HG03095 (cell line): ENCODE measurements around the gene KRTAP20-2.

Source experiments
- ATAC-seq: cut with Tn5 transposase; IDR thresholded peaks from one replicate; pipeline ENCODE4 v1.9.1; 2021; ENCODE audit warnings: moderate library complexity; ENCODE audit not compliant: unreplicated experiment

KRTAP20-2 gene

GRCh38 chr21:30634906-30635305, at the start of gene KRTAP20-2:
Gene KRTAP20-2, plus strand, starts transcription at chr21:30635206. Its CDS starts 58 bp downstream, at chr21:30635264.
- no peak for ATAC-seq

GRCh38 chr21:30590297-30590696, 44.7 kb upstream of the KRTAP20-2 start, which contains the start of gene KRTAP22-2:
Gene KRTAP22-2, minus strand, starts transcription at chr21:30590397.
- no peak for ATAC-seq

- no peak for ATAC-seq
Measured at GRCh38 chr21:30592140-30592539, 42.9 kb upstream of the KRTAP20-2 start, which contains the start of gene KRTAP6-3. Gene KRTAP6-3, plus strand, starts transcription at chr21:30592440. Its CDS starts 6 bp downstream, at chr21:30592446.

- no peak for ATAC-seq
Measured at GRCh38 chr21:30598802-30599201, 36.2 kb upstream of the KRTAP20-2 start, which contains the start of gene KRTAP6-2. Gene KRTAP6-2, minus strand, starts transcription at chr21:30598902. Its CDS starts 28 bp downstream, at chr21:30598874.

- no peak for ATAC-seq
Measured at GRCh38 chr21:30600787-30601186, 34.2 kb upstream of the KRTAP20-2 start, which contains the start of gene KRTAP22-1. Gene KRTAP22-1, plus strand, starts transcription at chr21:30601087.

DNA sequence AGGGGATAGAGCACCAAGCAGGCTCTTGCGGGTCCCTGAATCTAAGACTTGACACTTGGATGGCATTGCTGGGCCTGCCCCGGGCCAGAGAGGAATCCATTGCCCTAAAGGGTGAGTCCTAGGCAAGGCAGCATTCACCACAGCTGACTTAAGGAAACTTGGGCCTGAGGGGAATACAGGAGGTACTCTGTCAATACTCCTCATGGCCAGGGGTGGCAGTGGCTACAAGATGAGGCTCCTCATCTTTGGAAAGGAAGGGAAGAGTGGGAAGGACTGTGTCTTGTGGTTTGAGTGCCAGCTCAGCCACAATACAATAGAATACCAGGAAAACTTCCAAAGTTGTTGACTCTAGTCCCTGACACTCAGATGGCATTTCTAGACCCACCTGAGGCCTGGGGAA, 29.0 kb upstream of the KRTAP20-2 start:
- ATAC-seq = no peak

GRCh38 chr21:30612132-30612531, 22.9 kb upstream of the KRTAP20-2 start:
- no peak for ATAC-seq

DNA sequence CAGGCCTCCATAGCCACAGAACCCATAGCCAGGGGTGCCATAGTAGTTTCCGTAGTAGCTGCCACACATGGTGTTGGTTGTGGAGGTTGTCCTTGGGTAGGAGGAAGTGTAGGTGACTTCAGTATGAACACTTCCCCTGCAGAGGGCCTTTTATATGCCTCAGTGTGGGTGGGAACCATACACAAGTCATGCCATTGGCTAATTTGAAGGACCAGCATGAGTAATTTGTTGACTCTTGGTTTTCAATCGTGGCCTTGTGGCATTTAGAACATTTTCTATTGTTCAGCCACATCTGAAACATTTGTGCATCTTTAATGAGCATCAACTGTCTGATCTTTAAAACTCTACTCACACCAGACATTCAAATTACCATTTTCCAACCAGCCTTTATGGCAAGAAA, 21.2 kb upstream of the KRTAP20-2 start, which contains the start of gene KRTAP6-1:
Gene KRTAP6-1, minus strand, starts transcription at position 95 of the 400 bp plus-strand sequence. Its CDS starts 26 bp downstream, at position 69.
- ATAC-seq = no peak

- ATAC-seq = no peak
Measured at GRCh38 chr21:30615199-30615598, 19.8 kb upstream of the KRTAP20-2 start.

GRCh38 chr21:30616125-30616524, 18.9 kb upstream of the KRTAP20-2 start, which contains the start of gene KRTAP20-1:
Gene KRTAP20-1, plus strand, starts transcription at chr21:30616425. Its CDS starts 30 bp downstream, at chr21:30616455.
- ATAC-seq = no peak

GRCh38 chr21:30620080-30620479, 14.9 kb upstream of the KRTAP20-2 start:
- no peak for ATAC-seq

DNA sequence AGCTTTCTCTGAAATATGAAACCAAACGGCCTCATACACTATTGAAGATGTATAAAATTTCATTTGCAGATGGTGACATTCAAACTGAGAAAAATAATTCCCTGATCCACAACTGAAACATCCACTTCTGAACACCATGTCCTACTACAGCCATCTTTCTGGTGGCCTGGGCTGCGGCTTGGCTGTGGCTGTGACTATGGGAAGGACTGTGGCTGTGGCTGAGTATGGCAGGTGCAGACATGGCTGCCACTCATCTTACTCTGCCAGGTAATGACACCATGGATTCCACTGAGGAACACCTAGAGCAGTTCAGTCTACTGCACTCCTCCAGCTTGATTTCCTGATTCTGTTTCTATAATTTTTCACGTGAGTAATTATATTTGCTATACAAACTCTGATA, 14.5 kb upstream of the KRTAP20-2 start, which contains the start of gene KRTAP20-4:
Gene KRTAP20-4, plus strand, starts transcription at position 106 of the 400 bp plus-strand sequence.
- no peak for ATAC-seq

DNA sequence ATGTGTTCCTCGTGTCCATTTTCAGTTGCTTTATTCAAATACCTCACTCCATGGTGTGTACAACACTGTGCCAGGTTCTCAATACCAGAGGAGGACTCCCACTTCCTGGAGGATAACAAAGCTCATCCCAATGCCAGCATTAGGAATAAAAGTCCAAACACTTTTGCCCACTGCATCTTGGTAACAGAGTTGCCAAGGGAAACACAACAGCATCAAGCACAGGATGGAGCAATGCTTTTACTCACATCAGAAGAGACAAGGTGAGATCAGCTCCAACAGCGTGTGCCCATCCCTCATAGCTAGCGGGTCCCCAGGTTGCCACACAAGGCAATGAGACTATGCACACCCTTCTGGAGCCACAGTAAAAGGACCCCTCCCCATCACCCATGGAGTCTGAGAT, 11.6 kb upstream of the KRTAP20-2 start:
- ATAC-seq = no peak

DNA sequence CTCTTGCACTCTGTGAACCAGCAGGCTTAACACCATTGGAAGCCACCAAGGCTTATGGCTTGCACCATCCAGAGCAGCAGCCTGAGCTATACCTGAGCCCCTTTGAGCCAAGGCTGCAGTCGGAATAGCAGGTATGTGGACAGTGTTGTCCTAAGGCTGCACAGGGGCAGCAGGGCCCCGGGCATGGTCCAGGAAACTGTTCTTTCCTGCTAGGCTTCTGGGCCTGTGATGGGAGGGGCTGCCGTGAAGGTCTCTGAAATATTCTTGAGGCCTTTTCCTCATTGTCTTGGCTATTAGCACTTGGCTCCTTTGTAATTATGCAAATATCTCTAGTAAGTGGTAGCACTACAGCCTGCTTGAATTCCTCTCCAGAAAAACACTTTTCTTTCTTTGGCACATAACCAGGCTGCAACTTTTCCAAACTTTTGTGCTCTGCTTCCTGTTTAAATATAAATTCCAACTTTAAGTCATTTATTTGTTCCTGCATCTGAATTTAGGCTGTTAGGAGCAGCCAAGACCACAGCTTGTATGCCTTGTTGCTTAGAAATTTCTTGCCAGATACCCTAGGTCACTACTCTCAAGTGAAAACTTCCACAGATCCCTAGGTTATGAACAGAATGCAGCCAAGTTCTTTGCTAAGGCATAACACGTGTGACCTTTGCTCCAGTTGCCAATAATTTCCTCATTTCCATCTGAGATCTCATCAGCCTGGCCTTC, 9.4 kb upstream of the KRTAP20-2 start:
- no peak for ATAC-seq

DNA sequence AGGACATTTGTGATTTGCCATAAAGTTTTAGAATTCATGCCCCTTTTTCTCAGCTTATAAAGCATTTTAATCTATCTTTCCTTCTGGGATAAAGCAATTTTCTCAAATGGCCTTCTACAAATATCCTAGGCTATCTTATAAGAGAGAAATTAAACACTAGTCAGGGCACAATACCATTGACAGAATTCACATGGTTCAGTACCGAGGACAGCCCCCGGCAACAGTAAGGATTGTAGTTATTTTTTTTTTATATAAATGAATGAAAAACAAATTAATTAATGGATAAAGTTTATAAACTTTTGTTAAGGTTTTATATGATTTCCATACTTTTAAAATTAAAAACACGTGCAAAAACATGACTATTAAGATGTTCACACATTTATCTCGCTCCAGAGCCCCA, 6.9 kb upstream of the KRTAP20-2 start:
- no peak for ATAC-seq

- no peak for ATAC-seq
Measured at GRCh38 chr21:30629200-30629599, 5.8 kb upstream of the KRTAP20-2 start.

DNA sequence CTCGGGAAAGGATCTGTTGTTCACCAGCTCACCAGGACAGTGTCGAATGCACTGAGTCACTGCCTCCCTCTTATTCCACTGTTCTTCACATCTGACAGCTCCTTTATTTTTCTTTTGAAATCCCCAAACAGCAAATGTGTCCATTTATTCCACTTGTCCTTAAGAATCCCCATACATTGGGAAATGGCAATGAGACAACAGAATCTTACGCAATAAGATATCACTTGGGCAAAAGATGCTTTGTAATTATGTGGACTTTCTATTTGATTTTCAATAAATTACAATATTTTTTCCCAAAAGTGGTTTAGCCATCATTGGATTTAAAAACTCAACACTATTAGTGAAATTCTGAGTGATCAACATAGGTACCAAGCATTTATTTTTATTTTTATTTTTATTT, 3.7 kb downstream of the KRTAP20-2 start:
- ATAC-seq = no peak

DNA sequence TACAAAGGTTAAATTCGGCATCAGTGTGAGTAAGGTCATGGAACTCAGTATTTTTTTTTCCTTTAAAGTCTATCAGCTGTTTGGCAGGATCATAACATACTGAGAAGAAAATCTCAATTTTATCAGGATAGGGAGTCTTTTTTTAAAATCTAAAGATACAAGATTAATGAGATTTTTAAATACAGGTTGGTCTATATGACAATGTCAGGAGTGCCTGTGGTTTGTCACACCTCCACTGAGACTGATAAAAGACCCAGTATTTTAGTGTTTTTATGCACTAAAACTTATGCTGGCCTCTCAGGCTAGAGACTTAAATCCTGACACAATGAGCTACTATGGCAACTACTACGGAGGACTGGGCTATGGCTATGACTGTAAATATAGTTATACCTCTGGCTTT, 7.6 kb downstream of the KRTAP20-2 start, which contains the start of gene KRTAP20-3:
Gene KRTAP20-3, plus strand, starts transcription at position 301 of the 400 bp plus-strand sequence.
- no peak for ATAC-seq

DNA sequence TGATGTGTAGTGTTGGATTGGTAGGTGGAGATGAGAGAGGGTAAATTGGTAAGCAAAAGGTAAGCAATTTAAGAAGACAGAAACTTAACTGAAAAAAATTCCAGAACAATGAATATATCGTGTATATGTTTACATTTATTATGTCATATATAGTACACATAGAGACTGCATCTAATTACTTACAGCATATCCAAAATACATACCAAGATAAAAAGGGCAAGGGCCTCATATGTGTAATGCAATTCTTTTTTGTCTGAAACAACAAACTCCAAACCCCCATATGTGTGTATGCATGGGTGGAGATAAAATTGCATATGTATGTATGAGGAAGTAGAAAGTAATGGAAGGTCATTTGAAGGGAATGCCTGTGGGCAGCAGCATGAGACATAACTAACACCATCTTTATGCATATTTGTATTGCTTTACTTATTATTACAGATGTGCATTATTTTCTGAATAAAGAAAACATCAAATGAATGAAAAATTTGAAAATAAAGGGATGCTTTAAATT, 12.0 kb downstream of the KRTAP20-2 start:
- ATAC-seq = no peak

GRCh38 chr21:30652891-30653290, 17.9 kb downstream of the KRTAP20-2 start:
- ATAC-seq = no peak

GRCh38 chr21:30668776-30669175, 33.8 kb downstream of the KRTAP20-2 start:
- no peak for ATAC-seq
